ES-I3 (cell line): ENCODE measurements around the gene SIN3B.

Experiments
- H3K36me3 ChIP-seq: 2 replicates; pipeline ENCODE4 v1.6.1; 2013; ENCODE audit warnings: mild to moderate bottlenecking, low read length, control low read depth, moderate library complexity; ENCODE audit not compliant: insufficient read depth
- H3K4me1 ChIP-seq: 2 replicates; pipeline ENCODE4 v1.6.1; 2013; ENCODE audit warnings: mild to moderate bottlenecking, control low read depth, low read length; ENCODE audit not compliant: insufficient read depth
- H3K9ac ChIP-seq: 2 replicates; pipeline ENCODE4 v1.6.1; 2013; ENCODE audit warnings: low read depth, mild to moderate bottlenecking, low read length, moderate library complexity
- H3K9me3 ChIP-seq: 2 replicates; pipeline ENCODE4 v1.6.1; 2013; ENCODE audit warnings: mild to moderate bottlenecking, low read length, moderate library complexity; ENCODE audit not compliant: control insufficient read depth, insufficient read depth

SIN3B gene

GRCh38 chr19:16836115-16837034 lies 7.2 kb downstream of the SIN3B start:
- H3K4me1 ChIP-seq: no peaks in the 10 kb centered on the region
- H3K36me3 ChIP-seq: peaks cover 52% of the 10 kb centered on the region
- no peaks in the 10 kb centered on the region for H3K9me3 ChIP-seq
- no peak overlapping the region for H3K9ac ChIP-seq

- H3K9ac ChIP-seq: no peak overlapping the region
- peaks cover 51% of the 10 kb centered on the region for H3K36me3 ChIP-seq
- H3K9me3 ChIP-seq: no peaks in the 10 kb centered on the region
- no peaks in the 10 kb centered on the region for H3K4me1 ChIP-seq
Observed at GRCh38 chr19:16837035-16837362, 7.8 kb downstream of the SIN3B start.

GRCh38 chr19:16841391-16841926 lies 12.3 kb downstream of the SIN3B start:
- H3K4me1 ChIP-seq: no peaks in the 10 kb centered on the region
- H3K9ac ChIP-seq: no peak overlapping the region
- peaks cover 35% of the 10 kb centered on the region for H3K36me3 ChIP-seq
- no peaks in the 10 kb centered on the region for H3K9me3 ChIP-seq

- no peaks in the 10 kb centered on the region for H3K4me1 ChIP-seq
- H3K9ac ChIP-seq: no peak overlapping the region
- H3K36me3 ChIP-seq: peaks cover 45% of the 10 kb centered on the region
- no peaks in the 10 kb centered on the region for H3K9me3 ChIP-seq
Observed at GRCh38 chr19:16846901-16847300, 17.7 kb downstream of the SIN3B start.

- Histone ChIP-seq H3K9me3 (no peaks in the 10 kb centered on the region), H3K36me3 (peaks cover 48% of the 10 kb centered on the region), H3K4me1 (no peaks in the 10 kb centered on the region), H3K9ac (no peak overlapping the region)
Observed at GRCh38 chr19:16847430-16847829, 18.2 kb downstream of the SIN3B start.

- H3K9ac ChIP-seq: no peak overlapping the region
- no peaks in the 10 kb centered on the region for H3K4me1 ChIP-seq
- no peaks in the 10 kb centered on the region for H3K9me3 ChIP-seq
- peaks cover 54% of the 10 kb centered on the region for H3K36me3 ChIP-seq
Observed at GRCh38 chr19:16849168-16849567, 20.0 kb downstream of the SIN3B start.

GRCh38 chr19:16850133-16850532 lies 20.9 kb downstream of the SIN3B start:
- no peaks in the 10 kb centered on the region for H3K9me3 ChIP-seq
- H3K9ac ChIP-seq: no peak overlapping the region
- H3K4me1 ChIP-seq: no peaks in the 10 kb centered on the region
- H3K36me3 ChIP-seq: peaks cover 54% of the 10 kb centered on the region

- no peaks in the 10 kb centered on the region for H3K4me1 ChIP-seq
- peaks cover 50% of the 10 kb centered on the region for H3K36me3 ChIP-seq
- no peaks in the 10 kb centered on the region for H3K9me3 ChIP-seq
- no peak overlapping the region for H3K9ac ChIP-seq
Observed at GRCh38 chr19:16851031-16851712, 22.0 kb downstream of the SIN3B start.

GRCh38 chr19:16853066-16853465 lies 23.9 kb downstream of the SIN3B start:
- Histone ChIP-seq H3K9ac (no peak overlapping the region), H3K4me1 (no peaks in the 10 kb centered on the region), H3K36me3 (peaks cover 32% of the 10 kb centered on the region), H3K9me3 (no peaks in the 10 kb centered on the region)

- Histone ChIP-seq H3K9ac (no peak overlapping the region), H3K9me3 (no peaks in the 10 kb centered on the region), H3K36me3 (peaks cover 23% of the 10 kb centered on the region), H3K4me1 (no peaks in the 10 kb centered on the region)
Observed at GRCh38 chr19:16856091-16856490, 26.9 kb downstream of the SIN3B start.

- H3K36me3 ChIP-seq: peaks cover 22% of the 10 kb centered on the region
- no peak overlapping the region for H3K9ac ChIP-seq
Observed at GRCh38 chr19:16859626-16860025, 30.4 kb downstream of the SIN3B start.

GRCh38 chr19:16860118-16860517 lies 30.9 kb downstream of the SIN3B start:
- H3K9me3 ChIP-seq: no peaks in the 10 kb centered on the region
- H3K36me3 ChIP-seq: peaks cover 18% of the 10 kb centered on the region
- no peak overlapping the region for H3K9ac ChIP-seq
- no peaks in the 10 kb centered on the region for H3K4me1 ChIP-seq

More at GRCh38 chr19:16859626-16860025, 30.4 kb downstream of the SIN3B start:
- Histone ChIP-seq H3K4me1 (no peaks in the 10 kb centered on the region), H3K9me3 (no peaks in the 10 kb centered on the region)

- Histone ChIP-seq H3K9me3 (no peaks in the 10 kb centered on the region), H3K36me3 (peaks cover 21% of the 10 kb centered on the region)
Observed at GRCh38 chr19:16861011-16861410, 31.8 kb downstream of the SIN3B start.

GRCh38 chr19:16861834-16862233 lies 32.6 kb downstream of the SIN3B start:
- no peaks in the 10 kb centered on the region for H3K4me1 ChIP-seq
- no peaks in the 10 kb centered on the region for H3K9me3 ChIP-seq
- no peak overlapping the region for H3K9ac ChIP-seq
- H3K36me3 ChIP-seq: peaks cover 25% of the 10 kb centered on the region

More at GRCh38 chr19:16861011-16861410, 31.8 kb downstream of the SIN3B start:
- no peaks in the 10 kb centered on the region for H3K4me1 ChIP-seq
- no peak overlapping the region for H3K9ac ChIP-seq
